ENCODE results near the gene IL1RAP.

IL1RAP gene

GRCh38 chr3:190522621-190523222, 8.8 kb downstream of the IL1RAP start:
- no peak overlapping the region for H3K27ac ChIP-seq
- TF ChIP-seq ZFX (IDR thresholded peaks at IDR 0.05; ENCODE audit: borderline replicate concordance): no peak
- no peak for TF ChIP-seq CTCF (IDR thresholded peaks at IDR 0.05)

- no peak overlapping the region for H3K27ac ChIP-seq
- TF ChIP-seq CTCF (IDR thresholded peaks at IDR 0.05) (no peak), ZFX (IDR thresholded peaks at IDR 0.05; ENCODE audit: borderline replicate concordance) (no peak)
Observed at GRCh38 chr3:190524942-190525341, 11.1 kb downstream of the IL1RAP start.

GRCh38 chr3:190525634-190526033, 11.7 kb downstream of the IL1RAP start:
- no peak overlapping the region for H3K27ac ChIP-seq
- TF ChIP-seq CTCF (IDR thresholded peaks at IDR 0.05): no peak
- TF ChIP-seq ZFX (IDR thresholded peaks at IDR 0.05; ENCODE audit: borderline replicate concordance): no peak

GRCh38 chr3:190526787-190527762, 13.2 kb downstream of the IL1RAP start:
- TF ChIP-seq CTCF (IDR thresholded peaks at IDR 0.05): no peak
- TF ChIP-seq ZFX (IDR thresholded peaks at IDR 0.05; ENCODE audit: borderline replicate concordance): no peak
- H3K27ac ChIP-seq: no peak overlapping the region

GRCh38 chr3:190528706-190529105, 14.8 kb downstream of the IL1RAP start:
- H3K27ac ChIP-seq: no peak overlapping the region
- TF ChIP-seq ZFX (IDR thresholded peaks at IDR 0.05; ENCODE audit: borderline replicate concordance): no peak
- no peak for TF ChIP-seq CTCF (IDR thresholded peaks at IDR 0.05)

- TF ChIP-seq ZFX (IDR thresholded peaks at IDR 0.05; ENCODE audit: borderline replicate concordance): no peak
- TF ChIP-seq CTCF (IDR thresholded peaks at IDR 0.05): no peak
- H3K27ac ChIP-seq: no peak overlapping the region
Observed at GRCh38 chr3:190531406-190531805, 17.5 kb downstream of the IL1RAP start.

- no peak for TF ChIP-seq ZFX (IDR thresholded peaks at IDR 0.05; ENCODE audit: borderline replicate concordance)
- no peak for TF ChIP-seq CTCF (IDR thresholded peaks at IDR 0.05)
- no peak overlapping the region for H3K27ac ChIP-seq
Observed at GRCh38 chr3:190532731-190533203, 18.9 kb downstream of the IL1RAP start.
